Neural progenitor cell (in vitro differentiated cells): ENCODE data around the gene STBD1. TPM values are rescaled to one million over a fixed set of nuclear protein-coding genes. Genes with fewer than 3 reads are reported as not detected.

Experiments used
- DNase-seq: peaks from one replicate; pipeline ENCODE4 v3.0.0-alpha.2; 2016; ENCODE audit warnings: low spot score
- H2AFZ ChIP-seq: fragments of 200-600 bp; sonication (generic); replicated peaks from 2 replicates; pipeline ENCODE4 v1.6.1; 2016; ENCODE audit warnings: antibody characterized with exemption
- H3F3A ChIP-seq: fragments of 200-600 bp; sonication (generic); 2 replicates; pipeline ENCODE4 v1.6.1; 2016; ENCODE audit warnings: antibody characterized with exemption, low read depth
- H3K27ac ChIP-seq: fragments of 200-600 bp; sonication (generic); 2 replicates; pipeline ENCODE4 v1.5.1; 2016; ENCODE audit warnings: mild to moderate bottlenecking
- H3K27me3 ChIP-seq: fragments of 200-600 bp; sonication (generic); 2 replicates; pipeline ENCODE4 v1.6.1; 2016; ENCODE audit warnings: mild to moderate bottlenecking, moderate library complexity
- H3K36me3 ChIP-seq: fragments of 200-600 bp; sonication (generic); 2 replicates; pipeline ENCODE4 v1.5.1; 2016
- H3K4me1 ChIP-seq: fragments of 200-600 bp; sonication (generic); 2 replicates; pipeline ENCODE4 v1.6.1; 2016; ENCODE audit warnings: mixed run types
- H3K4me2 ChIP-seq: fragments of 200-600 bp; sonication (generic); 2 replicates; pipeline ENCODE4 v1.6.1; 2016
- H3K4me3 ChIP-seq: fragments of 200-600 bp; sonication (generic); 2 replicates; pipeline ENCODE4 v1.5.1; 2016
- H3K79me2 ChIP-seq: fragments of 200-600 bp; sonication (generic); 2 replicates; pipeline ENCODE4 v1.6.1; 2016; ENCODE audit warnings: low read depth
- H3K9ac ChIP-seq: fragments of 200-600 bp; sonication (generic); 2 replicates; pipeline ENCODE4 v1.6.1; 2016
- H3K9me3 ChIP-seq: fragments of 200-600 bp; sonication (generic); 2 replicates; pipeline ENCODE4 v1.5.1; 2016; ENCODE audit warnings: low read depth
- H4K20me1 ChIP-seq: fragments of 200-600 bp; sonication (generic); 2 replicates; pipeline ENCODE4 v1.6.1; 2016; ENCODE audit warnings: low read depth
- H3K27ac Mint-ChIP-seq: 3 replicates; pipeline ENCODE4 v1.8.0; 2021; ENCODE audit warnings: mixed read lengths
- H3K27me3 Mint-ChIP-seq: 2 replicates; pipeline ENCODE4 v1.8.0; 2022; ENCODE audit warnings: low read depth, mild to moderate bottlenecking, inconsistent platforms, moderate library complexity, mixed read lengths; ENCODE audit not compliant: insufficient read depth
- H3K36me3 Mint-ChIP-seq: 3 replicates; pipeline ENCODE4 v1.8.0; 2021; ENCODE audit warnings: mixed read lengths
- H3K4me1 Mint-ChIP-seq: 3 replicates; pipeline ENCODE4 v1.8.0; 2021; ENCODE audit warnings: mixed read lengths
- H3K4me3 Mint-ChIP-seq: 3 replicates; pipeline ENCODE4 v1.8.0; 2021; ENCODE audit warnings: mild to moderate bottlenecking, moderate library complexity, mixed read lengths
- H3K9me3 Mint-ChIP-seq: 3 replicates; pipeline ENCODE4 v1.8.0; 2020; ENCODE audit warnings: mixed read lengths
- CTCF ChIP-seq: fragments of 200-600 bp; sonication (generic); IDR thresholded peaks from 2 replicates; pipeline ENCODE4 v1.5.1; 2017; ENCODE audit warnings: antibody characterized with exemption, mild to moderate bottlenecking
- EZH2 ChIP-seq: fragments of 200-600 bp; sonication (generic); IDR thresholded peaks from 2 replicates; pipeline ENCODE4 v1.6.1; 2017; ENCODE audit warnings: antibody characterized with exemption, mild to moderate bottlenecking, moderate library complexity
- EZH2phosphoT487 ChIP-seq: fragments of 200-600 bp; sonication (generic); IDR thresholded peaks from 2 replicates; pipeline ENCODE4 v1.6.1; 2017; ENCODE audit warnings: antibody characterized with exemption
- total RNA-seq: library from RNA; depleted of rRNA; stranded (reverse); fragments of >200 nt; gene quantifications from 2 replicates; pipeline ENCODE4 v1.2.3, GENCODE V29; 2015; ENCODE audit warnings: low replicate concordance

STBD1 gene
- total RNA-seq, 1 donor from 2014 or later = 5.4 TPM

- no peak overlapping the region for H2AFZ ChIP-seq
- TF ChIP-seq EZH2 (no peak), EZH2phosphoT487 (no peak), CTCF (no peak)
- Mint-ChIP-seq H3K27me3 (peaks cover 9% of the 10 kb centered on the region), H3K4me1 (peaks cover 6% of the 10 kb centered on the region), H3K27ac (no peak overlapping the region), H3K9me3 (no peaks in the 10 kb centered on the region), H3K4me3 (peak overlapping the region; percentile 46), H3K36me3 (peaks cover 6% of the 10 kb centered on the region)
- H3K4me1 ChIP-seq = no peaks in the 10 kb centered on the region
- H3K4me3 ChIP-seq = no peak overlapping the region
- peaks cover 20% of the 10 kb centered on the region for H3K27me3 ChIP-seq
- no peak for DNase-seq
- H3K4me2 ChIP-seq = no peak overlapping the region
- H4K20me1 ChIP-seq = no peaks in the 10 kb centered on the region
- no peak overlapping the region for H3K9ac ChIP-seq
- no peak overlapping the region for H3K27ac ChIP-seq
- no peaks in the 10 kb centered on the region for H3K9me3 ChIP-seq
- H3K79me2 ChIP-seq = no peaks in the 10 kb centered on the region
- H3K36me3 ChIP-seq = no peaks in the 10 kb centered on the region
- H3F3A ChIP-seq = peaks cover 10% of the 10 kb centered on the region
These were observed 2.0 kb downstream of the STBD1 start for GRCh38 chr4:76308548-76308947.

GRCh38 chr4:76309939-76310550, 3.5 kb downstream of the STBD1 start:
- TF ChIP-seq EZH2phosphoT487 (no peak), EZH2 (no peak), CTCF (no peak)
- peaks cover 11% of the 10 kb centered on the region for H3K27me3 Mint-ChIP-seq
- H3K9me3 Mint-ChIP-seq = no peaks in the 10 kb centered on the region
- DNase-seq = no peak
- Histone ChIP-seq H3K9me3 (no peaks in the 10 kb centered on the region), H2AFZ (no peak overlapping the region), H3K4me1 (no peaks in the 10 kb centered on the region), H3K27me3 (peaks cover 13% of the 10 kb centered on the region), H3K27ac (no peak overlapping the region), H3K9ac (no peak overlapping the region), H3K4me2 (no peak overlapping the region), H3K4me3 (no peak overlapping the region), H4K20me1 (no peaks in the 10 kb centered on the region), H3K36me3 (no peaks in the 10 kb centered on the region), H3F3A (peaks cover 10% of the 10 kb centered on the region), H3K79me2 (no peaks in the 10 kb centered on the region)
- no peak overlapping the region for H3K4me3 Mint-ChIP-seq
- peaks cover 6% of the 10 kb centered on the region for H3K4me1 Mint-ChIP-seq
- peaks cover 6% of the 10 kb centered on the region for H3K36me3 Mint-ChIP-seq
- H3K27ac Mint-ChIP-seq = no peak overlapping the region

DNA sequence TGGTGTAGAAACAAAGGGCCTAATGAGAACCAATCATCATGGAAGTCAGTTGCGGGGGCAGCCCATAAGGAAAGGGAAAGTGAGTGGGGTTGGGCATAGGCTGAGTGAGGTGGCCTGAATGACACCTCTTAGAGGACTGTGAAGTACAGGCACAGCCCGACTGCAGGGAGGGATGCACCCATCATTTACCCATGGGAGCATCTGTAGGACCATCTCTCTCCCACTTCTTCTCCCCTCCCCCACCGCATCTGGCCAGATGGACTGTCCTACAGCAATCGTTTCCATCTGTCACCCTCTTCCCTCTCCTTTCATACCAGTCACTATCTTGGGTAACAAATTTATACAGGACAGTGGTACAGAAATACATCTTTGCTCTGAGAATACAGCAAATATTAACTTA, 4.2 kb downstream of the STBD1 start:
- TF ChIP-seq CTCF (no peak), EZH2phosphoT487 (no peak), EZH2 (no peak)
- H3K27me3 Mint-ChIP-seq = peaks cover 12% of the 10 kb centered on the region
- peaks cover 6% of the 10 kb centered on the region for H3K36me3 Mint-ChIP-seq

More for the DNA sequence above, 4.2 kb downstream of the STBD1 start:
- Histone ChIP-seq H3K27me3 (peaks cover 6% of the 10 kb centered on the region), H3K9me3 (no peaks in the 10 kb centered on the region), H3K9ac (no peak overlapping the region), H3K36me3 (no peaks in the 10 kb centered on the region), H3K27ac (no peak overlapping the region), H4K20me1 (no peaks in the 10 kb centered on the region), H2AFZ (no peak overlapping the region), H3K79me2 (no peaks in the 10 kb centered on the region), H3K4me3 (no peak overlapping the region), H3F3A (peaks cover 10% of the 10 kb centered on the region), H3K4me2 (no peak overlapping the region), H3K4me1 (no peaks in the 10 kb centered on the region)
- Mint-ChIP-seq H3K9me3 (peaks cover 3% of the 10 kb centered on the region), H3K27ac (no peak overlapping the region), H3K4me3 (no peak overlapping the region), H3K4me1 (peaks cover 6% of the 10 kb centered on the region)
- no peak for DNase-seq
